M059J (cell line): ENCODE results near the gene WWOX. TPM values are rescaled to one million over a fixed set of nuclear protein-coding genes. Genes with fewer than 3 reads are reported as not detected.

Experiments used
- DNase-seq: peaks from one replicate; pipeline ENCODE4 v3.0.0-alpha.2; 2012; ENCODE audit warnings: low read depth
- total RNA-seq: library from RNA; depleted of rRNA; stranded (reverse); fragments of >200 nt; shearing (Covaris generic); gene quantifications from 2 replicates; pipeline ENCODE4 v1.2.3, GENCODE V29; 2014

The WWOX gene
- total RNA-seq, 1 experiment from 2014 or later: 13.7 TPM

GRCh38 chr16:78352184-78352583 lies 252.7 kb downstream of the WWOX start:
- DNase-seq: no peak

- no peak for DNase-seq
Measured at GRCh38 chr16:78353640-78354275, 254.3 kb downstream of the WWOX start.

- DNase-seq: no peak
Measured at GRCh38 chr16:78362524-78363135, 263.2 kb downstream of the WWOX start.

GRCh38 chr16:78363843-78364555 lies 264.5 kb downstream of the WWOX start:
- DNase-seq: no peak

GRCh38 chr16:78364556-78364880 lies 265.1 kb downstream of the WWOX start:
- no peak for DNase-seq

GRCh38 chr16:78365366-78365765 lies 265.9 kb downstream of the WWOX start:
- no peak for DNase-seq

- no peak for DNase-seq
Measured at GRCh38 chr16:78368121-78369102, 269.0 kb downstream of the WWOX start.

- no peak for DNase-seq
Measured at GRCh38 chr16:78372277-78372676, 272.8 kb downstream of the WWOX start.

GRCh38 chr16:78375055-78375679 lies 275.7 kb downstream of the WWOX start:
- no peak for DNase-seq

- DNase-seq: no peak
Measured at GRCh38 chr16:78376452-78376851, 277.0 kb downstream of the WWOX start.

- DNase-seq: no peak
Measured at GRCh38 chr16:78377312-78377711, 277.9 kb downstream of the WWOX start.

GRCh38 chr16:78381060-78381459 lies 281.6 kb downstream of the WWOX start:
- no peak for DNase-seq

- no peak for DNase-seq
Measured at GRCh38 chr16:78383118-78383517, 283.7 kb downstream of the WWOX start.

- DNase-seq: no peak
Measured at GRCh38 chr16:78385086-78385805, 285.8 kb downstream of the WWOX start.

- no peak for DNase-seq
Measured at GRCh38 chr16:78386557-78387324, 287.3 kb downstream of the WWOX start.

- DNase-seq: no peak
Measured at GRCh38 chr16:78389009-78389498, 289.6 kb downstream of the WWOX start.

GRCh38 chr16:78390092-78390491 lies 290.6 kb downstream of the WWOX start:
- no peak for DNase-seq

GRCh38 chr16:78390508-78391324 lies 291.3 kb downstream of the WWOX start:
- no peak for DNase-seq

- no peak for DNase-seq
Measured at GRCh38 chr16:78392585-78393195, 293.2 kb downstream of the WWOX start.
